Fibroblast of skin of right biceps (primary cell): ENCODE results near the gene FOLR3.
"Not testable (repeated sequence)": the region's sequence is repeated elsewhere in the genome, so short reads cannot be mapped to it uniquely, and the experiment has no call there.

Experiments
- DNase-seq: peaks from one replicate; pipeline ENCODE4 v3.0.0-alpha.2; 2013

The FOLR3 gene

DNA sequence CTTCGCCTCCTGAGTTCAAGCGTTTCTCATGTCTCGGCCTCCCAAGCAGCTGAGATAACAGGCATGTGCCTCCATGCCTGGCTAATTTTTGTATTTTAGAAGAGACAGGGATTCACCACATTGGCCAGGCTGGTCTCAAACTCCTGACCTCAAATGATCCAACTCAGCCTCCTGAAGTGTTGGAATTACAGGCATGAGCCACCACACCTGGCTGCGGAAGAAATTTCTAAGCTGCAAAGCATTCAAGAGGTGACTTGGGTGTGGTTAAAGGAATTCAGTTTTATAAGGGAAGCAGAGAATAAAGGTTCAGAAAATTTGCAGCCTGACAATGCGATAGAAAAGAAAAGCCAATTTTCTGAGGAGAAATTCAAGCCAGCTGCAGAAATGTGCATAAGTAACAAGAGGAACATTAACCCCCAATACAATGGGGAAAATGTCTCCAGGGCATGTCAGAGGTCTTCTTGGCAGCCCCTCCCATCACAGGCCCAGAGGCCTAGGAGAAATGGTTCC is 33.6 kb downstream of the FOLR3 start:
- not testable (repeated sequence) for DNase-seq

DNA sequence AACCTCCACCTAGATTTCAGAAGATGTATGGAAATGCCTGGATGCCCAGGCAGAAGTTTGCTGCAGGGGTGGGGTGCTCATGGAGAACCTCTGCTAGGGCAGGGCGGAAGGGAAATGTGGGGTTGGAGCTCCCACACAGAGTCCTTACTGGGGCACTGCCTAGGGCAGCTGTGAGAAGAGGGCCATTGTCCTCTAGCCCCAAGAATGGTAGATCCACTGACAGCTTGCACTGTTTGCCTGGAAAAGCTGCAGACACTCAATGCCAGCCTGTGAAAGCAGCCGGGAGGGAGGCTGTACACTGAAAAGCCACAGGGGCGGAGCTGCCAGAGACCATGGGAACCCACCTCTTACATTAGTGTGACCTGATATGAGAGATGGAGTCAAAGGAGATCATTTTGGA is 34.2 kb downstream of the FOLR3 start:
- DNase-seq = not testable (repeated sequence)

DNA sequence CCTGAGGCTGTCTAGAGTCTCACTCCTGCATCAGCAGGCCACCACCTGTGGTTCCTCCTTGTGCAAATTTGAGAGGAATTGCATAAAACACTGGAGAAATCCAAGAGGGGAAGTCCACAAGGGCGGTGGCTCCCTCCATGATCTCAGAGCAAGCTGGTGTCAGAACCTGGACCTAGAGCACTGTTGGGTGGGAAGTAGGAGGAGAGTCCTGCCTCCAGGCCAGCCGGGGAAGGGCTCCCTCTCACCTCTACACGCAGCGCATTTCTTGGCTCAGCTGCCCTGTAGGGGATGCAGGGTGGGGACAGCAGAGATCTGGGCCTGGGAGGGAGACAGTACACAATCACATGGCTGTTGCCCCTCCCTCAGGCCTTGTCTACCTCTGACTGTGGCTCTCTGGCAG is 36.5 kb downstream of the FOLR3 start:
- DNase-seq = not testable (repeated sequence)

DNA sequence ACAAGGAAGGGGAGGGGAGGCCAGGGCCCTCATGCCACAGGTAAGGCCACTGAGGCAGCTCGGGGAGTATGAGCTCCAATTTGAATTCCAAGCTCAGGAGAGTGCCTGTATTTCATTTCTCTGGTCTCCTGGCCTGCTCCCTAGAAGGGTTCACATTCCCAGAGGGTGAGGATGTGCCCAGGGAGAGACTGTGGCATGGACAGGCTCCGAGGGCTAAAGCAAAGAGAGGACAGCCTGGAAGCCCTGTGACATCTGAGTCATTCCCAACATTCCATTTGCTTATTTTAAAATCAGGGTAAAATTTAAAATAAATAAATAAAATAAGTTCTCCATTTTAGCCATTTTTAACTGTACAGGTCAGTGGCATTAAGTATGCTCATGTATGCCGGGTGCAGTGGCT is 37.8 kb downstream of the FOLR3 start:
- no peak for DNase-seq

DNA sequence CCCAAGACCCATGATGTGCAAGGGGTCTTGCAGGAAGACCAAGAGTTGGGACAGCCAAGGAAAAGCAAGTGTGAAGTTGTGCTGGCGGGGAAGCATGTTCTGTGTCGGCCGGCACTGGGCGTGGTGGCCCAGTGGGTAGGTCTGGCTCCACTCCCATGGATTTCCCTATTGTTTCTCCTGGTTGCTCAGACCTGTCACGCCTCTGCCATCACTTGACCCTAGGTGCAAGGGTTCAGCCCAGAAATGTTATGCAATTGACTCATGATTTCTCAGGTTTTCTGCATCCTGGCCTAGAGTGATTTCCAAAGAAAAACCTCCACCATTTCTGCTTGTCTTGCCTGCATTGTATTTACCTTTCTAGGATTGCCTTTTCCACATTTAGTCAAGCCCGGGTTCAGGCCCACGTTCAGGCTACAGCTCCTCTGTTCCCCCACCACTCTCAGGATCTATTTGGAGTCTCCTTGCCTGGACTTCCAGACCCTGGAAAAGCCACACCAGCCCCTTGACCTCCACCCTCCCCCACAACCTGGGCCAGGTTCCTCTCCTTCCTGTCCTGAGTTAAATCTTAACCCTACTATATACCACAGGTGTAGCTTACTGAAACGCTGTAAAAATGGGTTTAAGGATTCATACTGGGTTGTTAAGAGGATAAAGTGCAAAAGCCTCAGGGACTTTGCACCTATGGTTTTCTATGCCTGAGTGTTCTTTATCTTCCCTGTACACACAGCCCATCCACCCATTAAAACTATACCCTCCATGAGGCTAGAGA is 39.0 kb downstream of the FOLR3 start:
- DNase-seq = no peak

DNA sequence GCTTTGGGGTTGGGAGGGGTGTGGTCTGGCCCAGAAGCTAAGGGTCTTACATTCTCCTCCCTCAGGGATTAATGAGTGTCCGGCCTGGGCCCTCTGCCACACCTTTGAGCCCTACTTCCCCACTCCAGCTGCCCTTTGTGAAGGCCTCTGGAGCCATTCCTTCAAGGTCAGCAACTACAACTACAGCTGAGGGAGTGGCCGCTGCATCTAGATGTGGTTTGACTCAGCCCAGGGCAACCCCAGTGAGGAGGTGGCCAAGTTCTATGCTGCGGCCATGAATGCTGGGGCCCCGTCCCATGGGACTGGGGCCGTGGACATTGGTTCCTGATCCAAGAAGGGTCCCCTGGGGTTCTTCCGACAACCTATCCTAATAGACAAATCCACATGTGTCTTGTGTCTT is 42.1 kb downstream of the FOLR3 start:
- no peak for DNase-seq

DNA sequence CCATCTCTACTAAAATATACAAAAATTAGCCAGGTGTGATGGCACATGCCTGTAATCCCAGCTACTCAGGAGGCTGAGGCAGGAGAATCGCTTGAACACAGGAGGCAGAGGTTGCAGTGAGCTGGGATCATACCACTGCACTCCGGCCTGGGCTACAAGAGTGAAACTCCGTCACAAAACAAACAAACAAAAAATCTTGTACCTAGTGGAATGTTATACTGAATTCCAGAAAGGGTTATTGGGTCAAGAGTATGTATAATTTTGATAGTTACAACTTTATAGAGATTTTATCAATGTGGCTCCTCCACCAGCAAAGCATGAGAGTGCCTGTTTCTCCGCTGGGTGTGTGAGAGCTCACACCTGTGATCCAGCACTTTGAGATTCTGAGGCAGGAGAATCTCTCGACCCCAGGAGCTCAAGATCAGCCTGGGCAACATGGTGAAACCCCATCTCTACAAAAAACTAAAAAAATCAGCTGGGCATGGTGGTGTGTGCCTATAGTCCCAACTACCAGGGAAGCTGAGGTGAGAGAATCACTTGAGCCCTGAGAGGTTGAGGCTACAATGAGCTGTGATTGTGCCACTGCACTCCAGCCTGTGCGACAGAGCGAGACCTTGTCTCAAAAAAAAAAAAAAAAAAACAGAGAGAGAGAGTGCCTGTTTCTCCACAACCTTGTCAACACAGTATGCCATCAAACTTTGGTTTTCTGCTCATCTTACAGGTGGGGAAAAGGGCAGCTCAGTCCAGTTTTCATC is 43.7 kb downstream of the FOLR3 start:
- no peak for DNase-seq

DNA sequence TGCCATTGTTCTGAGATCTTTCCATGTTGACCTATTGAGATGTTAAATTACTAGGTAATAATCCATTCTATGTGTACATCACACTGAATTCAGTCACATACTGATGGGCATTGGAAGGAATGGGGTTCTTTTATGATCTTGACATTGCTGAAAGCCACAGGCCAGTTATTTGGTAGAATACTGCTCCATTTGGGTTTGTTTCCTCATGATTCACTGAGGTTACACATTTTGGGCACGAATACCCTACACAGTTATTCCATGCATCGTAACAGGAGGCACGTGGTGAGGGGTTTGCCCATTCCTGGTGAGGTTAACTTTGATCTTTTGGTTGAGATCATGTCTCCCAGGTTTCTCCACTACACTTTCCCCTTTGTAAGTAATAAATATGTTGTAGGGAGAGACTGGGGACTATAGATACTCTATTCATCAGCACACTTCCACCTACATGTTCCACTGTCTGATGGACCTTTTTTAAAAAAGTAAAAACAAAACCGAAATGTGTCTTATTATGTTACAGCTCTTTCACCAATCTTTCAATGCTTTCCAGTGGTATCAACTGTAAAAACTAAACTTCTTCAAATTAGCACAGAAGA is 44.4 kb downstream of the FOLR3 start:
- DNase-seq = peak; percentile 24

DNA sequence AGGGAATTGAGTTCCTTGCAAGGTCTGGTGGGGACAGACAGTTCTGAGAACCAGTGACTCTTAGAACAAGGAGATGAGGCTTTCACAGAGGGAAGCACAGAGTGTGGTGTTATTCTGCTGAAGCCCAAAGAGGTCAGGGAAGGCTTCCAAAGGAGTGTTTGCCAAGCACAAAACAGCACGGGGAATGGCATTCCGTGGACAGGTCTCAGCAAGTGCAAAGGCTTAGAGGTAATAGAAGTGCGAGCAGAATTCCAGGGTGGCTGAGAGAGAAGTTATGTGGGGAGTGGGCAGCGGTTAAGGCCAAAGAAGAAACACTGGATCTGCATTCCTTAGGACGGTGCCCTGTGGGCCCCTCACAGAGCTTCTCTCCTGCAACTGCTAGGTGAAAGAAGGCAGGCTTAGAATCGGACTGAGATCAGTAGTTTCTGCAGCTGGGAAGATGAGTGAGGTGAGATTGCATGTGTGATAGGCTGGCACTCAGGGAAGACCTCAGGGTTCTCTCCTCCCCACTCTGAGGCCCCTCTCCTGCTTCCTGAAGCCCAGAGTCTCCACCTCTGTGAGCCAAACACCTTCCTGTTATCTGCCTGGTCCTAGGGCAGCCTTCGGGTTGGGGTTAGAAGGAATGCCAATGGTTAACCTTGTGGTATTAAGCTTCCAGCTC is 45.5 kb downstream of the FOLR3 start:
- not testable (repeated sequence) for DNase-seq

DNA sequence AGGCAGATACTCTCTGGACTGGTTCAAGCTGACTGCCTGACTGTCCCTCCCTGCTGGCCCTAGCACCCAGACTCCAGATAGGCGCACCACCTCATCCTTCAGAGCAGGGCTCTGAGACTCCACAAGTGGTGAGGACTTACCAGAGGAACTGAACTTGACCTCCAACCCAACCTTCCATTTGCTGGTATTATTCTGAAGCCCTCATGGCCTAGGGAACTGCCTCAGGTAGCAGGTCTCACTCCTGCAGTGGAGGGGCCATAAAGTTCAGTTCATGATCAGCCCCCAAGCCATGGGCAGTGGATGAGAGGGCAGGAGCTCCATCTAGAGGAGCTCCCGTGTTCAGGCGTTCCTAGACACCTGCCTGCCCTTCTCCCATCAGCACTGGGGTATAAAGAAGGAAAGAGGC is 46.0 kb downstream of the FOLR3 start:
- peak; percentile 5 for DNase-seq

DNA sequence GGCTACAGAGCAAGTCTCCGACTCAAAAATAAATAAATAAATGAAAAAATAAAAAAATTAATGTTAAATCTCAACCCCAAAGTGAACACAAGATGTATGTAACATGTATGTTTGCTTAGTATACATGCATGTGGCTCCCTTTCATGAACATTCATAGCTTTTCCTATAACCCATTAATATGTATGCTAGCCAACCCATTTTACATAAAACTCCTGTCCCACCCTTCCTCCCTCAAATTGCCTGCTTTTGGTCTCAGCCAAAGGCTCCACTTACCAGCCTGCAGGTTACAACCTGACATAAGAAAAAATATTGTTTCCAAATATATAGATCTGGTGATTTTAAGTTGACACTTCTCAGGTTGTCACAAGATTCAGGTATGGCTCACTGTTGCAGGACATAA is 52.7 kb downstream of the FOLR3 start:
- no peak for DNase-seq
